Measurements from ENCODE around the gene SPON2.

The SPON2 gene

DNA sequence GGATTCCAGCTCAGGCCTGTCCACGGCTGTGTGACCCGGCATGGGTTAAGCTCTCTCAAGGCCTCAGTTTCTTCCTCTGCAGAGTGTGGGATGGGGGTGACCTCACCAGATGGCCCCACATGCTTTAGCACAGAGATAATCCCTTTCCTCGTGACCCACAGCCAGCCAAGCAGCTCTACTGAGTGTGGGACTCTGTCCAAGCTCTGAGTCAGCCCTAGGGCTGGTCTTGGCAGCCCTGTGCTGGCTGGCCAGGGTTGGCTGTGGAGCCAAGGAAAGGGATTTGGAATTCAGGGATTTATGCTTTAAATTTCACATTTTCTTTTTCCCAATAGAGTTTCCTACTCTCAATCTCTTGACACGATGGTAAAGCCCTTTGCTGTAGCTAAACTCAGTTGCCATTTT lies 19.7 kb upstream of the SPON2 start:
- no peak overlapping the region for H3K4me2 ChIP-seq (ENCODE audit: insufficient read depth, low read length, poor library complexity, severe bottlenecking)
- H2AFZ ChIP-seq (ENCODE audit: low read length) = peak overlapping the region; percentile 52
- H3K23ac ChIP-seq (ENCODE audit: low read depth, low read length, poor library complexity) = no peak overlapping the region
- H3K4me3 ChIP-seq (ENCODE audit: low read length in 2 of 2) = no peak overlapping the region
- H3K9me3 ChIP-seq (replicated peaks in 1 of 2; ENCODE audit: control insufficient read depth in 2 of 2, insufficient read depth in 1 of 2, low read depth in 1 of 2, low read length in 2 of 2) = peaks cover 0 to 4% of the 10 kb centered on the region in 2 donors
- H2AK5ac ChIP-seq (ENCODE audit: low read depth, low read length) = no peak overlapping the region
- no peak overlapping the region for H3K18ac ChIP-seq (ENCODE audit: low read length)
- H4K8ac ChIP-seq (ENCODE audit: low read depth, low read length) = no peak overlapping the region
- peaks cover 0 to 13% (median 0%) of the 10 kb centered on the region in 3 experiments for H3K27me3 ChIP-seq (ENCODE audit: control insufficient read depth in 3 of 3, insufficient read depth in 3 of 3, low read depth in 1 of 3, low read length in 3 of 3)
- H2BK5ac ChIP-seq (ENCODE audit: low read length) = peak overlapping the region; percentile 30
- H3K4ac ChIP-seq (ENCODE audit: low read length) = no peak overlapping the region
- H3K4me1 ChIP-seq (ENCODE audit: control insufficient read depth in 2 of 2, insufficient read depth in 1 of 2, low read depth in 1 of 2, low read length in 2 of 2) = no peaks in the 10 kb centered on the region
- no peaks in the 10 kb centered on the region for H3K79me1 ChIP-seq (ENCODE audit: low read depth, low read length)
- no peak overlapping the region for H2BK12ac ChIP-seq (ENCODE audit: low read length)
- H2BK120ac ChIP-seq (ENCODE audit: low read depth, low read length) = no peak overlapping the region
- H3K14ac ChIP-seq (ENCODE audit: low read length) = no peak overlapping the region
- WGBS, 2 donors (ENCODE audit: extremely low coverage in 2 of 2, insufficient read length in 2 of 2, insufficient replicate concordance in 1 of 2) = no CpG with 5 or more reads among the region's 4 CpGs
- H3K27ac ChIP-seq (replicated peaks; ENCODE audit: low read length) = no peak overlapping the region
- DNase-seq (ENCODE audit: low spot score) = no peak
- no peak overlapping the region for H3K9ac ChIP-seq (ENCODE audit: low read depth, low read length, poor library complexity)
- no peak overlapping the region for H4K91ac ChIP-seq (ENCODE audit: low read depth, low read length, poor library complexity)
- no peak overlapping the region for H2BK15ac ChIP-seq (ENCODE audit: low read length)
- H3K36me3 ChIP-seq (replicated peaks in 1 of 2; ENCODE audit: control insufficient read depth in 2 of 2, insufficient read depth in 2 of 2, low read length in 2 of 2) = no peaks in the 10 kb centered on the region

GRCh38 chr4:1191621-1192020 lies 19.2 kb upstream of the SPON2 start:
- Histone ChIP-seq H2AFZ (ENCODE audit: low read length) (no peak overlapping the region), H4K8ac (ENCODE audit: low read depth, low read length) (no peak overlapping the region), H3K4me3 (ENCODE audit: low read length in 2 of 2) (no peak overlapping the region), H2AK5ac (ENCODE audit: low read depth, low read length) (no peak overlapping the region), H3K36me3 (replicated peaks in 1 of 2; ENCODE audit: control insufficient read depth in 2 of 2, insufficient read depth in 2 of 2, low read length in 2 of 2) (no peaks in the 10 kb centered on the region), H3K9me3 (replicated peaks in 1 of 2; ENCODE audit: control insufficient read depth in 2 of 2, insufficient read depth in 1 of 2, low read depth in 1 of 2, low read length in 2 of 2) (peaks cover 0 to 4% of the 10 kb centered on the region in 2 donors), H3K18ac (ENCODE audit: low read length) (no peak overlapping the region), H3K79me1 (ENCODE audit: low read depth, low read length) (no peaks in the 10 kb centered on the region), H2BK12ac (ENCODE audit: low read length) (no peak overlapping the region), H3K27ac (replicated peaks; ENCODE audit: low read length) (no peak overlapping the region), H4K91ac (ENCODE audit: low read depth, low read length, poor library complexity) (no peak overlapping the region), H3K4me1 (ENCODE audit: control insufficient read depth in 2 of 2, insufficient read depth in 1 of 2, low read depth in 1 of 2, low read length in 2 of 2) (no peaks in the 10 kb centered on the region), H3K23ac (ENCODE audit: low read depth, low read length, poor library complexity) (no peak overlapping the region), H2BK15ac (ENCODE audit: low read length) (no peak overlapping the region), H3K4me2 (ENCODE audit: insufficient read depth, low read length, poor library complexity, severe bottlenecking) (no peak overlapping the region), H2BK120ac (ENCODE audit: low read depth, low read length) (no peak overlapping the region), H3K9ac (ENCODE audit: low read depth, low read length, poor library complexity) (no peak overlapping the region), H3K14ac (ENCODE audit: low read length) (no peak overlapping the region), H2BK5ac (ENCODE audit: low read length) (no peak overlapping the region), H3K27me3 (ENCODE audit: control insufficient read depth in 3 of 3, insufficient read depth in 3 of 3, low read depth in 1 of 3, low read length in 3 of 3) (peaks cover 0 to 10% (median 0%) of the 10 kb centered on the region in 3 experiments), H3K4ac (ENCODE audit: low read length) (no peak overlapping the region)
- DNase-seq (ENCODE audit: low spot score) = no peak
- WGBS, 2 donors (ENCODE audit: extremely low coverage in 2 of 2, insufficient read length in 2 of 2, insufficient replicate concordance in 1 of 2) = no CpG with 5 or more reads among the region's 5 CpGs

- H3K79me1 ChIP-seq (ENCODE audit: low read depth, low read length) = no peaks in the 10 kb centered on the region
- no peak for DNase-seq (ENCODE audit: low spot score)
- no peak overlapping the region for H2BK15ac ChIP-seq (ENCODE audit: low read length)
- no peak overlapping the region for H4K8ac ChIP-seq (ENCODE audit: low read depth, low read length)
- H3K9me3 ChIP-seq (replicated peaks in 1 of 2; ENCODE audit: control insufficient read depth in 2 of 2, insufficient read depth in 1 of 2, low read depth in 1 of 2, low read length in 2 of 2) = peaks cover 0 to 3% of the 10 kb centered on the region in 2 donors
- H3K27me3 ChIP-seq (ENCODE audit: control insufficient read depth in 3 of 3, insufficient read depth in 3 of 3, low read depth in 1 of 3, low read length in 3 of 3) = peaks cover 0 to 7% (median 0%) of the 10 kb centered on the region in 3 experiments
- no peak overlapping the region for H3K4me3 ChIP-seq (ENCODE audit: low read length in 2 of 2)
- no peak overlapping the region for H3K4ac ChIP-seq (ENCODE audit: low read length)
- no peak overlapping the region for H2BK5ac ChIP-seq (ENCODE audit: low read length)
- no peak overlapping the region for H3K23ac ChIP-seq (ENCODE audit: low read depth, low read length, poor library complexity)
- H4K91ac ChIP-seq (ENCODE audit: low read depth, low read length, poor library complexity) = no peak overlapping the region
- H3K14ac ChIP-seq (ENCODE audit: low read length) = no peak overlapping the region
- H3K36me3 ChIP-seq (replicated peaks in 1 of 2; ENCODE audit: control insufficient read depth in 2 of 2, insufficient read depth in 2 of 2, low read length in 2 of 2) = no peaks in the 10 kb centered on the region
- no peak overlapping the region for H2BK120ac ChIP-seq (ENCODE audit: low read depth, low read length)
- no peak overlapping the region for H3K18ac ChIP-seq (ENCODE audit: low read length)
- H3K27ac ChIP-seq (replicated peaks; ENCODE audit: low read length) = no peak overlapping the region
- no peak overlapping the region for H2AK5ac ChIP-seq (ENCODE audit: low read depth, low read length)
- no peak overlapping the region for H3K9ac ChIP-seq (ENCODE audit: low read depth, low read length, poor library complexity)
- no CpG with 5 or more reads among the region's 1 CpG for WGBS, 2 donors (ENCODE audit: extremely low coverage in 2 of 2, insufficient read length in 2 of 2, insufficient replicate concordance in 1 of 2)
- no peak overlapping the region for H3K4me2 ChIP-seq (ENCODE audit: insufficient read depth, low read length, poor library complexity, severe bottlenecking)
- H2BK12ac ChIP-seq (ENCODE audit: low read length) = no peak overlapping the region
- no peaks in the 10 kb centered on the region for H3K4me1 ChIP-seq (ENCODE audit: control insufficient read depth in 2 of 2, insufficient read depth in 1 of 2, low read depth in 1 of 2, low read length in 2 of 2)
- H2AFZ ChIP-seq (ENCODE audit: low read length) = no peak overlapping the region
Measured at GRCh38 chr4:1187182-1187581, 14.8 kb upstream of the SPON2 start.

GRCh38 chr4:1183985-1184773 lies 11.8 kb upstream of the SPON2 start:
- no peak overlapping the region for H3K4me2 ChIP-seq (ENCODE audit: insufficient read depth, low read length, poor library complexity, severe bottlenecking)
- H4K91ac ChIP-seq (ENCODE audit: low read depth, low read length, poor library complexity) = no peak overlapping the region
- no peaks in the 10 kb centered on the region for H3K79me1 ChIP-seq (ENCODE audit: low read depth, low read length)
- H2BK15ac ChIP-seq (ENCODE audit: low read length) = no peak overlapping the region
- no peak overlapping the region for H2BK120ac ChIP-seq (ENCODE audit: low read depth, low read length)
- WGBS, 2 donors (ENCODE audit: extremely low coverage in 2 of 2, insufficient read length in 2 of 2, insufficient replicate concordance in 1 of 2) = no CpG with 5 or more reads among the region's 6 CpGs
- H3K4ac ChIP-seq (ENCODE audit: low read length) = no peak overlapping the region
- H3K9me3 ChIP-seq (replicated peaks in 1 of 2; ENCODE audit: control insufficient read depth in 2 of 2, insufficient read depth in 1 of 2, low read depth in 1 of 2, low read length in 2 of 2) = peaks cover 7 to 8% of the 10 kb centered on the region in 2 donors
- no peak overlapping the region for H3K23ac ChIP-seq (ENCODE audit: low read depth, low read length, poor library complexity)
- peaks cover 0 to 7% (median 0%) of the 10 kb centered on the region in 3 experiments for H3K27me3 ChIP-seq (ENCODE audit: control insufficient read depth in 3 of 3, insufficient read depth in 3 of 3, low read depth in 1 of 3, low read length in 3 of 3)
- no peak overlapping the region for H3K14ac ChIP-seq (ENCODE audit: low read length)
- no peaks in the 10 kb centered on the region for H3K36me3 ChIP-seq (replicated peaks in 1 of 2; ENCODE audit: control insufficient read depth in 2 of 2, insufficient read depth in 2 of 2, low read length in 2 of 2)
- no peak overlapping the region for H4K8ac ChIP-seq (ENCODE audit: low read depth, low read length)
- H2BK5ac ChIP-seq (ENCODE audit: low read length) = no peak overlapping the region
- H3K9ac ChIP-seq (ENCODE audit: low read depth, low read length, poor library complexity) = no peak overlapping the region
- H2AFZ ChIP-seq (ENCODE audit: low read length) = no peak overlapping the region
- no peaks in the 10 kb centered on the region for H3K4me1 ChIP-seq (ENCODE audit: control insufficient read depth in 2 of 2, insufficient read depth in 1 of 2, low read depth in 1 of 2, low read length in 2 of 2)
- H3K18ac ChIP-seq (ENCODE audit: low read length) = no peak overlapping the region
- H3K4me3 ChIP-seq (ENCODE audit: low read length in 2 of 2) = no peak overlapping the region
- H3K27ac ChIP-seq (replicated peaks; ENCODE audit: low read length) = no peak overlapping the region
- no peak overlapping the region for H2AK5ac ChIP-seq (ENCODE audit: low read depth, low read length)
- no peak for DNase-seq (ENCODE audit: low spot score)
- H2BK12ac ChIP-seq (ENCODE audit: low read length) = no peak overlapping the region
